DMS 273 (cell line): ENCODE data around the gene ERFL.
"Not testable (repeated sequence)": the region's sequence is repeated elsewhere in the genome, so short reads cannot be mapped to it uniquely, and the experiment has no call there.

Experiments
- DNase-seq: peaks from one replicate; lab custom pipeline; 2025; ENCODE audit not compliant: unreplicated experiment; lab: John Stamatoyannopoulos, UW

Gene ERFL

GRCh38 chr19:41879670-41880328 lies 48.5 kb downstream of the ERFL start:
- DNase-seq: no peak

DNA sequence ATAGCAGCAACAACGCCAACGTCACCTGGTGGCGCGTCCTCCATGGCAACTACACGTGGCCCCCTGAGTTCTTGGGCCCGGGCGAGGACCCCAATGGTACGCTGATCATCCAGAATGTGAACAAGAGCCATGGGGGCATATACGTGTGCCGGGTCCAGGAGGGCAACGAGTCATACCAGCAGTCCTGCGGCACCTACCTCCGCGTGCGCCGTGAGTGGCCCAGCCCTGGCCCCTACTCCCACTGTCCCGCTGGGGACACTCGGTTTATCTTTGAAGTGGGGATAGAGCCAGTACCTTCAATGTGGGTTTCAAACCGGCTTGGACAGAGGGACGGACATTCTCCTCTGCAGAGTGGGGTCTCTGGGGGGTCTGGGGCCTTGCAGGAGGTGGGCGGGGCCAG lies 49.2 kb downstream of the ERFL start:
- DNase-seq: no peak

DNA sequence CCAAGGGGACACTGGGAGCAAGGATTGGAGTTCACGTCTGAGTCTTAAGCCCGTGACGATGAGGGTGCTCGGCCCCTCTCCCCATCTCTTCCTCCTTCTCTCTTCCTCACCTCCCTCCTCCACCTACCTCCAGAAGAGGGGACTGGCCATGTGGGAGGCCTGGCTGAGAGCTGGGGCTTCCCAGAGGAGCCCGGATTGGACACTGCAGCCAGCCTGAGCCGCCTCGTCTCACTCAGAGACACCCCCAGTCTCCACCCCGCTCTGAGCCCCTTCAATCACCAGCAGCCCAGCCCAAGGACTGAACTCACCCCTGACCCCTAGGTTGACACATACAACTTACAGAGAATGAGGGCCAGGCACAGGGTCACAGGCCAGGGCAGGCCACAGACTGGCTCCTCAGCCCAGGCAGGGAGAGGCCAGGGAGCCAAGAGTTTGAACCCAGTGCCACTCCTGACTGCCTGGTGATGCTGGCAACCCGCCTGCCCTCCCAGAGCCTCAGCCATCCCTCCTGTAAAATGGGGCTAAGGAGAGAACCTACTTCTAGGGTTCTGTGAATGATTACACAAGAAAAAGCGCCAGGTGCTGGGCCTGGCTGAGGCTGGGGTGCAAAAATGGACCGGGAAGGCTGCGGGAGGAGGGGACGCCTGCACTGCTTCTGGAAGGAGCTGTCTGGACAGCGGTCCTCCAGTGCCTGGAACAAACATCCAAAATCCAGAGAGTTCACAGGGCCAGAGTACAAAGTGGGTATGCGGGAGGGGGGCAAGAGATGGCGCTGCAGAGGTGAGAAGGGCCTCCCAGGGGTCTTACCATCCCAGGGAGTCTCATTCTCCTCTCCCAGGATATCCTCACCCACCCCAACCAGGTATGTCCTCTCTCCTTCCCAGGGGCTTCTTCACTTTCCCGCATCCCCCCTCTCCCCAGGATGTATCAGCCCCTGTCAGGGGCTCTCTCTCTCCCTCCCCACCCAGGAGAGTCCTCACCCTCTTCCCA lies 50.0 kb downstream of the ERFL start:
- no peak for DNase-seq

- DNase-seq: no peak
These were observed 51.1 kb downstream of the ERFL start, which contains the start of gene CD79A for GRCh38 chr19:41876847-41877832. Gene CD79A, plus strand, starts transcription at chr19:41877279. Its CDS starts 26 bp downstream, at chr19:41877305.

GRCh38 chr19:41875973-41876372 lies 52.3 kb downstream of the ERFL start:
- DNase-seq: not testable (repeated sequence)

- DNase-seq: peak; percentile 92
These were observed 55.2 kb downstream of the ERFL start for GRCh38 chr19:41872775-41873647.

- peak; percentile 70 for DNase-seq
These were observed 55.9 kb downstream of the ERFL start for GRCh38 chr19:41872384-41872774.

GRCh38 chr19:41871573-41872383 lies 56.5 kb downstream of the ERFL start:
- peak; percentile 70 for DNase-seq

DNA sequence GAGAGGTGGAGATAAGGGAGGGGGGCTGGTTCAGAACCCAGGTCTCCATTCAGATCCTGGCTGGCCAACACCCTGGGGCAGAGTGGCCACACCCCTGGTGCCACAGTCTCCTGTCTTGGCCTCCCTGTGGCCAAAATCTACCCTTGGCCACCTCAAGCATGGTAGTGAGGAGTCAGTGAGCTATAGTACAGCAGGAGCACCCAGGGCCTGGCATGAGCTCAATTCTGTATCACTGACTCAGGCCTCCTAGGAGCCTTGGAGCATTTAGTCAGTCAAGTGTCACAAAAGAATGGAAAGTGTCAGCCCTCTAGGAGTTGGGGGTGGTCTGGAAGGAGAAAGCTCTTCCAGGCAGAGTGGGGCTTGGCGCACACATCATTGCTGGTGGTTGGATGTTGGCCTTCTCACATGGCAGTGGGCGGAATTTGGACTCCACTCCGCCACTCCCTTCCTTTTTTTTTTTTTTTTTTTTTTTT lies 57.8 kb downstream of the ERFL start:
- peak; percentile 65 for DNase-seq

- peak; percentile 59 for DNase-seq
These were observed 58.8 kb downstream of the ERFL start for GRCh38 chr19:41869374-41869955.

DNA sequence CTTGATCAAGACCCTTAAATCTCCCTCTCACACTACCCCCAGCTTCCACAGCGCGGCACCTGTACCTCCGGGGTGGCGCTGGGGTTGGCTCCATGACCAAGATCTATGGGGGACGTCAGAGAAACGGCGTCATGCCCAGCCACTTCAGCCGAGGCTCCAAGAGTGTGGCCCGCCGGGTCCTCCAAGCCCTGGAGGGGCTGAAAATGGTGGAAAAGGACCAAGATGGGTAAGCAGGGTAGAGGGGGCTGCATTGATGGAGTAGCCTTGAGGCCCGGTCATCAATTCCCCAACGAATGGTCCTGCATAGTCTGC lies 59.3 kb downstream of the ERFL start:
- no peak for DNase-seq

- DNase-seq: peak; percentile 47
These were observed 59.9 kb downstream of the ERFL start for GRCh38 chr19:41868120-41868988.

- peak; percentile 64 for DNase-seq
These were observed 62.0 kb downstream of the ERFL start for GRCh38 chr19:41866284-41866683.

GRCh38 chr19:41864374-41864773 lies 63.9 kb downstream of the ERFL start:
- DNase-seq: no peak

- no peak for DNase-seq
These were observed 64.9 kb downstream of the ERFL start for GRCh38 chr19:41863209-41863931.

- DNase-seq: no peak
These were observed 65.7 kb downstream of the ERFL start for GRCh38 chr19:41862445-41862986.

DNA sequence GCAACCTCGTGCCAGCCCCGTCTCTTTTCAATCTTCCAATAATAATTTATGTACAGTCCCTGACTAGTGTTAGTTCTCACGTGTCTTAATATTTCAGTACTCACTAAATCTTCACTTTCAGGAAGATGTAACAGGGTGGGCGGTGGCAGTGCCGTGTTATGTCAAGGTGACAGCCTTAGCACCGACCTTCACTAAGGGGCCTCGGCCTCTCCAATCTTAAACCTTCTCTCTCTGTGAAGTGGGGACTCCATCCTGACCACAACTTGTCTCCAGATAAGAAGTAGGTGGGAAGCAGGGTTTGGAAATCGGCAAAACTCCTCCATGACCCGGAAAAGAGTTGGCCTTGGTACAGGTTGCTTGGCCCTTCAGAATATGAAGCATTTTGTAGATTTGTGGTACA lies 66.4 kb downstream of the ERFL start:
- DNase-seq: no peak
